Neuronal stem cell (in vitro differentiated cells): ENCODE results near the gene MYADML2.
"Not testable (repeated sequence)": the region's sequence is repeated elsewhere in the genome, so short reads cannot be mapped to it uniquely, and the experiment has no call there.

ENCODE experiments used
- DNase-seq: peaks from one replicate; pipeline ENCODE4 v3.0.0-alpha.2; 2013; ENCODE audit warnings: low spot score
- H2AFZ ChIP-seq: one replicate; pipeline ENCODE4 v1.6.1; 2013; ENCODE audit warnings: mild to moderate bottlenecking, low read length, inconsistent platforms
- H2AK5ac ChIP-seq: 2 replicates; pipeline ENCODE4 v1.6.1; 2013; ENCODE audit warnings: low read depth, mild to moderate bottlenecking, inconsistent platforms, low read length, moderate library complexity, mixed read lengths
- H2BK120ac ChIP-seq: 2 replicates; pipeline ENCODE4 v1.6.1; 2013; ENCODE audit warnings: low read depth, mild to moderate bottlenecking, inconsistent platforms, low read length, moderate library complexity, mixed read lengths
- H2BK12ac ChIP-seq: one replicate; pipeline ENCODE4 v1.6.1; 2013; ENCODE audit warnings: low read length, inconsistent platforms
- H2BK15ac ChIP-seq: 2 replicates; pipeline ENCODE4 v1.6.1; 2013; ENCODE audit warnings: mild to moderate bottlenecking, low read length, inconsistent platforms, mixed read lengths
- H2BK5ac ChIP-seq: one replicate; pipeline ENCODE4 v1.6.1; 2013; ENCODE audit warnings: inconsistent platforms, mild to moderate bottlenecking, low read length, moderate library complexity
- H3K14ac ChIP-seq: one replicate; pipeline ENCODE4 v1.6.1; 2013; ENCODE audit warnings: low read length, inconsistent platforms
- H3K18ac ChIP-seq: 2 replicates; pipeline ENCODE4 v1.6.1; 2013; ENCODE audit warnings: low read length, inconsistent platforms
- H3K23ac ChIP-seq: 2 replicates; pipeline ENCODE4 v1.6.1; 2013; ENCODE audit warnings: low read depth, mild to moderate bottlenecking, mixed read lengths, low read length, inconsistent platforms; ENCODE audit not compliant: poor library complexity
- H3K27ac ChIP-seq: replicated peaks from 3 replicates; pipeline ENCODE4 v1.5.1; 2013; ENCODE audit warnings: low read length, inconsistent platforms
- H3K27me3 ChIP-seq, 3 experiments: 2 replicates each; pipeline ENCODE4 v1.6.1; 2013; ENCODE audit warnings: low read length in 3 of 3, mild to moderate bottlenecking in 2 of 3, inconsistent platforms in 1 of 3, low read depth in 1 of 3, mixed read lengths in 1 of 3, moderate library complexity in 1 of 3; ENCODE audit not compliant: control insufficient read depth in 3 of 3, insufficient read depth in 3 of 3
- H3K36me3 ChIP-seq, 2 donors: replicated peaks in 1 of 2; 2 replicates each; pipeline ENCODE4 v1.6.1; 2013; ENCODE audit warnings: low read length in 2 of 2; ENCODE audit not compliant: control insufficient read depth in 2 of 2, insufficient read depth in 2 of 2
- H3K4ac ChIP-seq: 2 replicates; pipeline ENCODE4 v1.6.1; 2013; ENCODE audit warnings: inconsistent platforms, mild to moderate bottlenecking, low read length, moderate library complexity
- H3K4me1 ChIP-seq, 2 donors: 1 replicate in 1 of 2; 2 replicates in 1 of 2; pipeline ENCODE4 v1.6.1; 2013; ENCODE audit warnings: low read length in 2 of 2, low read depth in 1 of 2; ENCODE audit not compliant: control insufficient read depth in 2 of 2, insufficient read depth in 1 of 2
- H3K4me2 ChIP-seq: one replicate; pipeline ENCODE4 v1.6.1; 2013; ENCODE audit warnings: mild to moderate bottlenecking, low read length, inconsistent platforms; ENCODE audit not compliant: insufficient read depth, poor library complexity, severe bottlenecking
- H3K4me3 ChIP-seq, 2 donors: 2 replicates each; pipeline ENCODE4 v1.5.1; 2013; ENCODE audit warnings: low read length in 2 of 2, mild to moderate bottlenecking in 2 of 2, inconsistent platforms in 1 of 2, moderate library complexity in 1 of 2
- H3K79me1 ChIP-seq: one replicate; pipeline ENCODE4 v1.6.1; 2013; ENCODE audit warnings: low read depth, mild to moderate bottlenecking, inconsistent platforms, low read length, moderate library complexity
- H3K9ac ChIP-seq: one replicate; pipeline ENCODE4 v1.6.1; 2013; ENCODE audit warnings: mild to moderate bottlenecking, low read depth, low read length, inconsistent platforms; ENCODE audit not compliant: poor library complexity
- H3K9me3 ChIP-seq, 2 donors: replicated peaks in 1 of 2; 2 replicates each; pipeline versions ENCODE3 to v1.6.1; 2013; ENCODE audit warnings: low read length in 2 of 2, mild to moderate bottlenecking in 2 of 2, inconsistent platforms in 1 of 2, low read depth in 1 of 2, mixed read lengths in 1 of 2, moderate library complexity in 1 of 2; ENCODE audit not compliant: control insufficient read depth in 2 of 2, insufficient read depth in 1 of 2
- H4K8ac ChIP-seq: one replicate; pipeline ENCODE4 v1.6.1; 2013; ENCODE audit warnings: low read depth, mild to moderate bottlenecking, inconsistent platforms, low read length, moderate library complexity
- H4K91ac ChIP-seq: one replicate; pipeline ENCODE4 v1.6.1; 2013; ENCODE audit warnings: low read length, low read depth, mild to moderate bottlenecking, inconsistent platforms; ENCODE audit not compliant: poor library complexity
- WGBS, 2 donors: extraction: QIAGEN DNeasy Blood & Tissue Kit; methylation state at CpG; one replicate each; pipeline ENCODE4 v1.1.7; 2013; ENCODE audit warnings: missing lambda C conversion rate in 2 of 2, mixed read lengths in 1 of 2; ENCODE audit not compliant: insufficient read length in 2 of 2, insufficient replicate concordance in 1 of 2; ENCODE audit errors: extremely low coverage in 2 of 2; 5-methylcytosine and 5-hydroxymethylcytosine counted together

The MYADML2 gene

GRCh38 chr17:81981511-81981910 lies 34.5 kb upstream of the MYADML2 start:
- H3K9ac ChIP-seq, H2BK12ac ChIP-seq, H3K79me1 ChIP-seq, DNase-seq, H4K91ac ChIP-seq, H2AFZ ChIP-seq, H3K27me3 ChIP-seq, H3K4ac ChIP-seq, H3K14ac ChIP-seq, H2AK5ac ChIP-seq, H3K18ac ChIP-seq, H3K27ac ChIP-seq, H3K4me3 ChIP-seq, H3K23ac ChIP-seq, H3K9me3 ChIP-seq, H2BK15ac ChIP-seq, H2BK5ac ChIP-seq, H3K4me1 ChIP-seq, H4K8ac ChIP-seq, H2BK120ac ChIP-seq, H3K4me2 ChIP-seq: not testable (repeated sequence)
- WGBS, 2 donors = no CpG with 5 or more reads among the region's 12 CpGs
- peaks cover 11 to 49% of the 10 kb centered on the region in 2 donors for H3K36me3 ChIP-seq

- Histone ChIP-seq H3K4me1 (peaks cover 8% of the 10 kb centered on the region in 2 donors), H3K4me2 (no peak overlapping the region), H2BK5ac (no peak overlapping the region), H2AK5ac (no peak overlapping the region), H2BK12ac (no peak overlapping the region), H3K4me3 (no peak overlapping the region), H3K23ac (no peak overlapping the region), H3K27me3 (peaks cover 0 to 12% (median 0%) of the 10 kb centered on the region in 3 experiments), H4K91ac (no peak overlapping the region), H4K8ac (no peak overlapping the region), H3K27ac (no peak overlapping the region), H2BK120ac (no peak overlapping the region), H3K18ac (no peak overlapping the region), H3K36me3 (peaks cover 9 to 42% of the 10 kb centered on the region in 2 donors), H3K9ac (no peak overlapping the region), H3K4ac (no peak overlapping the region), H3K9me3 (peaks cover 0 to 3% of the 10 kb centered on the region in 2 donors), H3K79me1 (peaks cover 7% of the 10 kb centered on the region), H2BK15ac (no peak overlapping the region), H2AFZ (no peak overlapping the region), H3K14ac (no peak overlapping the region)
- no peak for DNase-seq
- no CpG with 5 or more reads among the region's 9 CpGs for WGBS, 2 donors
Measured at GRCh38 chr17:81980707-81981343, 33.8 kb upstream of the MYADML2 start.

DNA sequence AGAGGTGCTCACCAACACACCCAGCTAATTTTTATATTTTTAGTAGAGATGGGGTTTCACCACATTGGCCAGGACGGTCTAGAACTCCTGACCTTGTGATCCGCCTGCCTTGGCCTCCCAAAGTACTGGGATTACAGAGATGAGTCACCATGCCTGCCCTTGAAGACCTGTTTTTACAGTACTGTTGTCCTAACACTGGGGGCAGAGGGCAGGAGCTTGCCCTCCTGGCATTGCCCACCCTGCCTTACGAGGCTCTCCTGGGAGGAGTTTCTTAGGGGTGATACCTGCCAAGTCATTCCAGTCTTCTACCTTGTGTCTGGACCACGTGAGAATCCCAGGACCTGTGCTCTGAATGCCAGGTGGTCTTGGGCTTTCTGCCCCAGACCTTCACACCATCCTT lies 33.1 kb upstream of the MYADML2 start:
- peaks cover 8 to 35% of the 10 kb centered on the region in 2 donors for H3K36me3 ChIP-seq
- H3K27me3 ChIP-seq = peaks cover 0 to 12% (median 0%) of the 10 kb centered on the region in 3 experiments
- H3K9me3 ChIP-seq = peaks cover 0 to 3% of the 10 kb centered on the region in 2 donors
- no peak overlapping the region for H3K23ac ChIP-seq
- H3K4me3 ChIP-seq = no peak overlapping the region
- no peak overlapping the region for H2BK120ac ChIP-seq
- H2BK5ac ChIP-seq = no peak overlapping the region
- H4K8ac ChIP-seq = no peak overlapping the region
- no peak overlapping the region for H3K18ac ChIP-seq
- DNase-seq = no peak
- no peak overlapping the region for H2BK12ac ChIP-seq
- H2AFZ ChIP-seq = no peak overlapping the region
- no peak overlapping the region for H3K9ac ChIP-seq
- H3K14ac ChIP-seq = no peak overlapping the region
- peaks cover 7% of the 10 kb centered on the region for H3K79me1 ChIP-seq
- WGBS, 2 donors = no CpG with 5 or more reads among the region's 4 CpGs
- H3K27ac ChIP-seq = no peak overlapping the region
- peaks cover 8% of the 10 kb centered on the region in 2 donors for H3K4me1 ChIP-seq
- H2BK15ac ChIP-seq = no peak overlapping the region
- no peak overlapping the region for H4K91ac ChIP-seq
- H3K4me2 ChIP-seq = no peak overlapping the region
- no peak overlapping the region for H3K4ac ChIP-seq
- no peak overlapping the region for H2AK5ac ChIP-seq

DNA sequence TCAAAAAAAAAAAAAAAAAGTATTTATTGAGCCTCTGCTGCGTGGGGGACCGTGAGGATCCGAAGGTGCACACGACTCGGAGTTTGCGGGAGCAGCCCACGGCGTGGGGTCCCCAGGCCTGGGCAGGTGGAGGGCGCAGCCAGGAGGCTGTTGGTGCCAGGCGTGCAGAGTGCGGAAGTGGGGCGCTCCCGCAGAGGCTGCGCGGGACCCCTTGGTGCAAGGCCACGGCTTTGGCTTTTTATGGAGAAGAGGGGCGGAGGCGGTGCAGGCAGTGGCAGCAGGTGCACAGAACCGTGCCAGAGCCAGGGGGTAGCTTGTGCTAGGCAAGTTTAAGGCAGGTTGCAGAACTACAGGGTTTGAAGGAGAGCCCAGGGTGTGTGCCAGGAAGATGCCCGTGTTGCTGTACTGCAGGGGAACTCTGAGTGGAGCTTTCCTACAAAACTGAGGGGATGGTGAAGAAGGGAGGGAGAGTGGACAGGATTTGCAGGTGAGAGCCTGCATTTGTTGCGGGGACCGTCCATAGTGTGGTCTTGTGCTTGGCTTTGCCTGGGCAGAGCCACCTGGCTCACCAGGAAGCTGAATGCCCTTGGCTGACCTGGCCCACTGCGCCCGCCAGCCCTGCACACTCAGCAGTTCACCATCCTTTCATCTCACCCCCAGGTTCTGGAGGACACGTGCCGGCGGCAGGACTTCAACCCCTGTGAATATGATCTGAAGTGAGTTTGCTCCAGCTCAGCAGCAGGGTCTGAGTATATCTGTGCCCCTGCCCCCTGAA lies 31.7 kb upstream of the MYADML2 start:
- DNase-seq = no peak
- Histone ChIP-seq H3K36me3 (peaks cover 2 to 27% of the 10 kb centered on the region in 2 donors), H3K18ac (no peak overlapping the region), H3K23ac (no peak overlapping the region), H2BK15ac (no peak overlapping the region), H2AK5ac (peak overlapping the region; percentile 93), H3K9ac (no peak overlapping the region), H3K4me3 (peak overlapping the region; percentile 55 to 88), H2BK12ac (no peak overlapping the region), H3K4me1 (peaks cover 8% of the 10 kb centered on the region in 2 donors), H4K91ac (no peak overlapping the region), H3K14ac (no peak overlapping the region), H2AFZ (no peak overlapping the region), H3K27me3 (peaks cover 0 to 14% (median 0%) of the 10 kb centered on the region in 3 experiments), H3K27ac (no peak overlapping the region), H2BK120ac (no peak overlapping the region), H3K9me3 (peaks cover 0 to under 1% of the 10 kb centered on the region in 2 donors), H3K4ac (no peak overlapping the region), H4K8ac (peak overlapping the region; percentile 44), H3K4me2 (no peak overlapping the region), H2BK5ac (no peak overlapping the region), H3K79me1 (peaks cover 4% of the 10 kb centered on the region)
- WGBS, 2 donors = no CpG with 5 or more reads among the region's 27 CpGs
